Measurements from ENCODE around the gene NFATC2. TPM values are rescaled to one million over a fixed set of nuclear protein-coding genes. Genes with fewer than 3 reads are reported as not detected.

NFATC2 gene
- total and polyA plus RNA-seq, 2 of the 4 experiments (the other 2 are of a cell fraction), result 0.18 to 0.38 TPM

DNA sequence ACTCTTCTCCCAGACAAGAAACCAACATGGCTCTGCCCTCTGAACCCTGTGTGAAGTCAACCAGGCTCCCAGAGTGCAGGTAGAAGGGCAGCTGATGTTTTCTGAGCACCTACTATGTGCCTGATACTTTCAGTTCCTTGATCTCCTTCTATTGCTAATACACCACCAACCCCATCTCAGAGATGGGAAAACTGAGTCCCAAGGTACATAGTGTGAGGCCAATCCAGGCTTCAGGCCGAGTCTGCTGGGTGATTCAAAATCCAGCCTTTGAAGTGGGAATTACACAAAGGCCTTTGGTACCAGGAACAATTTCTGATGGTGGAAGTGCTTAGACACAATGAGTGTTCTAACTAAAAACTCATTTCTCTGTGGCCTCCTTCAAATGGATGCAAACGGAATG is 96.3 kb downstream of the NFATC2 start:
- no peaks in the 10 kb centered on the region for H3K36me3 ChIP-seq (ENCODE audit: control insufficient read depth, insufficient read depth, low read length)

More for the DNA sequence above, 96.3 kb downstream of the NFATC2 start:
- H2BK120ac ChIP-seq (ENCODE audit: low read depth, low read length), result peak overlapping the region; percentile 64
- peak overlapping the region; percentile 43; the same call in 1 of the 2 replicates for H3K18ac ChIP-seq (ENCODE audit: low read depth, low read length)
- peaks cover 12% of the 10 kb centered on the region for H3K4me1 ChIP-seq (ENCODE audit: control insufficient read depth, insufficient read depth, low read length)
- H3K9ac ChIP-seq (ENCODE audit: low read depth, low read length), result no peak overlapping the region
- ATAC-seq (ENCODE audit: low read depth) (no peak), DNase-seq (no peak)
- H3K9me1 ChIP-seq (ENCODE audit: insufficient read depth, low read length), result peaks cover 12% of the 10 kb centered on the region; the same call in 1 of the 2 replicates
- intact Hi-C loops (cut with micrococcal nuclease) (loop anchor here (2.0 kb wide), 1 partner anchor 117 kb away; no protein-coding TSS in a partner anchor), in situ Hi-C loops (cut with MboI; ENCODE audit: low sequenced_read_pairs) (no loop called here), dilution Hi-C loops (cut with HindIII; ENCODE audit: low sequenced_read_pairs, unreplicated experiment) (no loop called here)
- no CpG with 5 or more reads among the region's 2 CpGs for WGBS, 2 experiments (ENCODE audit: extremely low coverage in 2 of 2, insufficient read length in 1 of 2)
- H2AFZ ChIP-seq (replicated peaks; ENCODE audit: low read length, poor library complexity), result no peak overlapping the region
- H2AK5ac ChIP-seq (ENCODE audit: low read depth, low read length), result peak overlapping the region; percentile 91
- TF ChIP-seq USF2 (IDR thresholded peaks at IDR 0.05; ENCODE audit: low read depth, low read length) (no peak), NFE2L2 (IDR thresholded peaks at IDR 0.05; ENCODE audit: low read depth, low read length) (no peak), RCOR1 (IDR thresholded peaks at IDR 0.05; ENCODE audit: insufficient replicate concordance, low read length) (peak; percentile 58), SMC3 (IDR thresholded peaks at IDR 0.05; ENCODE audit: low read depth, low read length) (no peak), CHD1 (IDR thresholded peaks at IDR 0.05; ENCODE audit: low read depth, low read length) (no peak), POLR2A (IDR thresholded peaks at IDR 0.05; ENCODE audit: low read depth, low read length) (no peak; the same call in 1 of the 2 replicates)
- no TSS peak for BruUV-seq (replicated peaks)
- H4K5ac ChIP-seq (ENCODE audit: low read depth, low read length), result no peak overlapping the region
- no peak overlapping the region for H2BK5ac ChIP-seq (ENCODE audit: low read depth, low read length, poor library complexity, severe bottlenecking)
- peak overlapping the region; percentile 60 for H2BK20ac ChIP-seq (ENCODE audit: low read depth, low read length)
- H3K4me3 ChIP-seq (ENCODE audit: insufficient read depth, low read depth, low read length), result no peak overlapping the region
- no peak overlapping the region for H3K27ac ChIP-seq (ENCODE audit: insufficient read depth, low read length)
- H3K9me3 ChIP-seq (ENCODE audit: control insufficient read depth, insufficient read depth, low read length), result no peaks in the 10 kb centered on the region
- peak overlapping the region; percentile 63 for H3K4ac ChIP-seq (ENCODE audit: low read depth, low read length)
- H4K91ac ChIP-seq (ENCODE audit: insufficient read depth, low read depth, low read length), result peak overlapping the region; percentile 37; the same call in 1 of the 2 replicates
- no peaks in the 10 kb centered on the region; the same call in 1 of the 2 replicates for H4K20me1 ChIP-seq (ENCODE audit: insufficient read depth, low read length)
- H3K79me1 ChIP-seq (ENCODE audit: low read depth in 1 of 2, low read length in 2 of 2), result peaks cover 0 to 6% of the 10 kb centered on the region in 2 experiments; a peak in 1 of 4 replicates
- peak overlapping the region; percentile 9 to 19; a peak in 1 of 4 replicates for H4K8ac ChIP-seq (ENCODE audit: low read depth in 2 of 2, low read length in 2 of 2)
- POLR2A ChIA-PET (ENCODE audit: unreplicated experiment), result no interaction called here
- no peaks in the 10 kb centered on the region for H3K27me3 ChIP-seq (ENCODE audit: control insufficient read depth, insufficient read depth, low read length)
- H3K14ac ChIP-seq (replicated peaks; ENCODE audit: low read depth, low read length), result peak overlapping the region; percentile 51; the same call in 1 of the 2 replicates
- H3K23ac ChIP-seq (ENCODE audit: low read depth, low read length), result peak overlapping the region; percentile 23; the same call in 1 of the 2 replicates
- H2AK9ac ChIP-seq (replicated peaks; ENCODE audit: low read depth, low read length, poor library complexity), result no peak overlapping the region
- H3K4me2 ChIP-seq (ENCODE audit: low read depth, low read length), result peak overlapping the region; percentile 33
- H3K56ac ChIP-seq (ENCODE audit: extremely low read depth, insufficient read depth, low read length), result no peak overlapping the region
- CTCF ChIA-PET, result interaction anchor here (1.5 kb wide), 1 partner anchor 60 kb away, joined by 3 read pairs; no protein-coding TSS in a partner anchor
- peak overlapping the region; percentile 45; the same call in 2 of the 3 replicates for H2BK15ac ChIP-seq (ENCODE audit: low read depth, low read length)

Data from IMR-90 (cell line).